ENCODE data around the gene PNLDC1. TPM values are rescaled to one million over a fixed set of nuclear protein-coding genes. Genes with fewer than 3 reads are reported as not detected.

The PNLDC1 gene, protein sequence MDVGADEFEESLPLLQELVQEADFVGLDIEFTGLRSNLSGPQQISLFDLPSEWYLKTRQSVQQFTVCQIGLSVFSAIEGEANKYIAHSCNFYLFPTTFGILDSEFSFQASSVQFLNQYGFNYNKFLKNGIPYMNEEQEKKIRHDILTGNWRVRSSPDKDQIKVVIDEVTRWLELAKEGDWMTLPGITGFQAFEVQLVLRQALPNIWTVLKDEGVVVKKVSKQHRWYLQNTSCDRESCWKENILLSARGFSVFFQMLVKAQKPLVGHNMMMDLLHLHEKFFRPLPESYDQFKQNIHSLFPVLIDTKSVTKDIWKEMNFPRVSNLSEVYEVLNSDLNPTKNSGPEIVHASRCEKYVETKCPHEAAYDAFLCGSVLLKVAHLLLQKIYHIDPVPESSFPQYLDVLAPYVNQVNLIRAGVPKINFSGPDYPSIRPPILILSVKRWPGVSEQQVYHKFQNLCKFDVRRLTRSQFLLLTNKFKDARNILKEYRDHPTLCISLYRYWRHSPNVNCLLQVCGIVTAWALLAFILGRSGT
- 0.13 TPM in 1 of 2 replicates, not detected in the other for total RNA-seq

DNA sequence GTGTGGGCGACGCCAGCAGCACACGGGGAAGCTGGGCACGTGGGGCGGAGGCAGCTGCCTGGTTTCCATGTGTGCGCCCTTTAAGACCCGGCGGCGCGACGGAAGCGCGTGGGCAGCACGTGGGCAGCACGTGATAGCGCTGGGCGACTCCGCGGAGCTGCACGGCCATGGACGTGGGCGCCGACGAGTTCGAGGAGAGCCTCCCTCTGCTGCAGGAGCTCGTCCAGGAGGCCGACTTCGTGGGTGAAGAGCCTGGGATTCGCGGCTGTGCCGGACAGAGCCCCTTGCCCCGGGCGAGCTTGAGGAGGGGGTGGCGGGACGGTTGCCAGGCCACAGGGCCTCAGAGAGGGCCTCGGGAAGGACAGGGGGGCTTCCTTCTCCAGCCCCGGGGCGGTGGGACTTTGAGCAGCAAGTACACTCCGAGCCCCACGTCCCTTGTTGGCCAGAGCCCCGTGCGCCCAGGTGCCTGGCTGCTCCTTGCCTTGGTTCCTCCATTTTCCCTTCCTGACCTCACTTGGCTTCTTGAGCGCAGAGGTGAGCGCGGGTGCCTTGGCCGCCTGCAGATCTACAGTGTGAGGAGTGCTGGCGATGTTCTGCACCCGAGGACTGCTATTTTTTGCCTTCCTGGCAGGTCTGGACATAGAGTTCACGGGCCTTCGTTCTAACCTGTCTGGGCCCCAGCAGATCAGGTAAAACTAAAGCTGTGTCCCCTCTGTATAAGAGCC, at the start of gene PNLDC1:
Gene PNLDC1 (plus strand): TSS at position 136 of the 725 bp plus-strand sequence. CDS start 32 bp downstream, at position 168.

DNA sequence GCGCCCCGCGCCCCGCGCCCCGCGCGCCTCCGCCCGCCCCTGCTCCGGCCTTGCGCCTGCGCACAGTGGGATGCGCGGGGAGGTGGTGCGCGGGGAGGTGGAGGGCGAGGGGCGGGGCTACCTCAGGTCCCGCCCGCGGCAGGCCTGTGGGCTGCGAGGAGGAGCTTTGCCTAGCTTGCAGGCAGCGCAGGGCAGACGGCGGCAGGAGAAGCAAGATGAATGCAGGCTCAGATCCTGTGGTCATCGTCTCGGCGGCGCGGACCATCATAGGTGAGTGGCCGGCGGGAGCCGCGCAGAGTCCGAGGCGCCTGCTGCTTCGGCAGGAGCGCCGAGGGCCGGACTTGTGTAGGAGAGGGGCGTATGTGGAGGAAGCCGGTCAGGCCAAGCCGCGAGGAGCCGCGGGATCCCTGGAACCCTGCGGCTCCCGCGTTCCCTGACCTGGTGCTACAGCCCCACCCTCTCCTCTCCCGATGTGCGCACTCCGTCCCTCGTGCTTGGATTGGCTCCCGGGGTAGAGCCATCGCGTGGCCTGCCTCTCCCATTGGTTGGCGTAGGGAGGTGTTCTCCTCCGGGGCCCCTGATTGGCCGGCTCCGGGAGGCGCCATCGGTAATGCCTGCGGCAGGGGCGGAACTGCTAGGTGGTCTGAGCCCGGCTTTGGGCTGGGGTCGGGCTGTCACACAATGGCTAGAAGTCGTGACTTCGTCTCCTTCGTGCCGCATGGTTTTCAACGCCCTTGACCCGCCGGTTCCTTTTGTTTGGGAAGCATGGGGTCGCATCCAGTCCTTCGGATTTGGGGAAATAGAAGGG, 38.0 kb upstream of the PNLDC1 start, which contains the start of gene ACAT2:
Gene ACAT2 (plus strand): TSS at position 173 of the 808 bp plus-strand sequence. CDS start 43 bp downstream, at position 216.

DNA sequence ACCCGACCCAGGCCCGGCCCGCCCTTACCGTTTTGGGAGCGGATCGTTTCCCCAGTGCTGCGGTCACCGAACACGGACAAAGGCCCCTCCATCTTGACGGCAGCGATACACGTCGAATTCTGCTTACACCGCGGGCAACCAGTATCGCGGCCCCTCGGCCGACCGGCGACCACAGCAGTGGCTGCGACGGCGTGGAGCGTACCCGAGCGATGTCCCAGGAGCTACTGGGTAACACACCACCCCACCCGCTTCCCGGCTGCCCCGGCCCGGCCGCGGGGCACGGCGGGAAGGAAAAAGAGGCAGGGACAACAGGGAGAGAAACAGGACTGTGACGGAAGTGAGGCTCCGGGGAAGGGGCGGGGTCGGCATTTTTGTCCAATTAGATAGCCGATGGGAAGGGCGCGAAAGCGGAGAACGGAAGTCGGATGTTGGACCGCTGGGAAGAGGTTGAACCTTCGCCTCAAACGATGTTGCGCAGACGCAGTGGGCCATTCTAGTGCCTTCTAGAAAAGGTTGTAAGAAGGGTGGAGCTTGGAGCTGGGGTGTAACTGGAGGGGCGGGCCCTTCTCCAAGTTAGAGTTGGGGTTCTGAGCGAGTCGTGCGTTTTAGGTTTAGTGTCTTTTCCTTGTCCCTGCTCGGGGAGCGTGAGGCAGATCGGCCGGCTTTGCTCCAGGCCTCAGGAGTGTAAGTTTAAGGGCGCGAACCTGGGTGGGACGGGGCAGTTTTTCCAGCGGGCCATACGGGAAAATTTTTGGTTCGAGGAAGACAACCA, 10.5 kb upstream of the PNLDC1 start, which contains the start of gene TCP1:
Gene TCP1 (minus strand): TSS at position 226 of the 772 bp plus-strand sequence. CDS start 134 bp downstream, at position 92.

DNA sequence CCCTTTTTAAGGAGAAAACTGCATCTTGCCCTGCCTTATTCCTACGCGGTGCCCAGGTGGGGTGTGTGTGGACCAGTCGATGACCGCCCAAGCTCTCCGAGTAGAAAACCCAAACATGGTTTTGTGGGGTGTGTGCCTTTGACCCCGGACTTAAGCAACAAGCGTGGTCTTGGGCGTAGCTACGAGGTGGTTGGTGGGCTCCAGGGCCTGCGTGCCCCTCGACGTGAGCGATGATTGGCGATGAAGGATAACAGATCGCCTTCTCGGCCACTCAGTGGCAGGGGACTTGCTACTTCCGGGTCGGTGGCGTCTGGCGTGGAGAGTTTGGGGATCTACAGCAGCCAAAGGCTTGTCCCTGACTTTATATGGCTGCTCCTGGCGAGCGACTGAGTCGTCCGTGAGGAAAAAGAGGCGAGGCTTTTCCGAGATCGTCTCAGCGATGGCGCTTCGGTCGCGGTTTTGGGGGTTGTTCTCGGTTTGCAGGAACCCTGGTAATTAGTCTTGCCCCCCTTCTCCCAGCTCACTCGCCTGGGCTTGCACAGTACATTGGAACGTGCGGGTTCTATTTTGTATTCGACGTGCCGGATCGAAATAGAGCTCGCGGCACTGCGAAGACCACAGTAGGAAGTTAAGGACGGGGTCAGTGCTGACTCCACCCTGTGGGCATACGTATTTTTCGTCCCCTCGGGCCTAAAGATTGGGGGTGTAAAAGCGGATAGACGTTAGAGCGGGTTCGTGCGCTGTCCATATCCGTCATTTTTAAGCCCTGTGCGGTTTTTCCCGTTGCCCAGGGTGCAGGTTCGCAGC, 9.7 kb upstream of the PNLDC1 start, which contains the start of gene MRPL18:
Gene MRPL18 (plus strand): TSS at position 319 of the 807 bp plus-strand sequence. CDS start 121 bp downstream, at position 440.

Other genes starting within 250 kb of the PNLDC1 start
- gene SOD2, start 107.0 kb upstream of the PNLDC1 start, total RNA-seq, result 48.2 and 112 TPM in 2 replicates
- 40.3 and 46.0 TPM in 2 replicates for gene WTAP, start 72.8 kb upstream of the PNLDC1 start, total RNA-seq
- 13.6 and 41.2 TPM in 2 replicates for gene ACAT2, start 38.2 kb upstream of the PNLDC1 start, total RNA-seq
- 116 and 228 TPM in 2 replicates for gene TCP1, start 10.7 kb upstream of the PNLDC1 start, total RNA-seq
- 48.2 and 99.2 TPM in 2 replicates for gene MRPL18, start 9.8 kb upstream of the PNLDC1 start, total RNA-seq
- not detected in 2 replicates for gene MAS1, start 90.7 kb downstream of the PNLDC1 start, total RNA-seq
- 86.4 and 111 TPM in 2 replicates for gene IGF2R, start 168.8 kb downstream of the PNLDC1 start, total RNA-seq

Data from mesangial cell (primary cell).